ENCODE results near the gene SEC11A. TPM values are rescaled to one million over a fixed set of nuclear protein-coding genes. Genes with fewer than 3 reads are reported as not detected.

The SEC11A gene
- total RNA-seq, 1 experiment from 2014 or later = 243 TPM

GRCh38 chr15:84620626-84621025, 95.3 kb downstream of the SEC11A start:
- intact Hi-C loops (cut with micrococcal nuclease; ENCODE audit: unreplicated experiment) = no loop called here
- Mint-ChIP-seq H3K4me1 (ENCODE audit: low read depth, unreplicated experiment) (no peaks in the 10 kb centered on the region), H3K36me3 (ENCODE audit: insufficient read depth, unreplicated experiment) (peaks cover 30% of the 10 kb centered on the region), H3K4me3 (ENCODE audit: low read depth, unreplicated experiment) (no peak overlapping the region), H3K27ac (ENCODE audit: unreplicated experiment) (no peak overlapping the region), H3K27me3 (ENCODE audit: unreplicated experiment) (no peaks in the 10 kb centered on the region), H3K9me3 (ENCODE audit: low read depth, unreplicated experiment) (peaks cover 7% of the 10 kb centered on the region)
- no peak for TF ChIP-seq CTCF (IDR thresholded peaks at IDR 0.05; ENCODE audit: unreplicated experiment)
- no TSS peak for BruUV-seq (replicated peaks)
- no peak for DNase-seq
- CTCF ChIA-PET = no interaction called here

Other genes with a start within 250 kb of the SEC11A start
- gene ZSCAN2, start 115.1 kb downstream of the SEC11A start, total RNA-seq (2022) = 16.0 and 18.0 TPM in 2 replicates
- gene WDR73, start 61.9 kb downstream of the SEC11A start, total RNA-seq (2022) = 53.1 and 53.3 TPM in 2 replicates
- 10.9 and 16.6 TPM in 2 replicates for gene NMB, start 57.9 kb downstream of the SEC11A start, total RNA-seq (2022)
- gene ZNF592, start 32.5 kb upstream of the SEC11A start, total RNA-seq (2022) = 49.5 and 49.6 TPM in 2 replicates
- 4.6 TPM in 2 replicates for gene ALPK3, start 101.2 kb upstream of the SEC11A start, total RNA-seq (2022)
- 0.17 and 0.37 TPM in 2 replicates for gene SLC28A1, start 168.5 kb upstream of the SEC11A start, total RNA-seq (2022)